Astrocyte of the cerebellum (primary cell): Measurements from ENCODE around the gene ZNG1C.
"Not testable (repeated sequence)": the region's sequence is repeated elsewhere in the genome, so short reads cannot be mapped to it uniquely, and the experiment has no call there.

ENCODE experiments used
- DNase-seq: peaks from one replicate; pipeline ENCODE4 v3.0.0-alpha.2; 2011; ENCODE audit warnings: low read depth
- H3K4me3 ChIP-seq: 2 replicates; pipeline ENCODE4 v1.5.1; 2011; ENCODE audit warnings: mild to moderate bottlenecking, low read depth, low read length, moderate library complexity
- in situ Hi-C: cut with HindIII; loops from 2 replicates; pipeline ENCODE4 v1.10.0; 2017; ENCODE audit warnings: low sequenced_read_pairs

ZNG1C gene

DNA sequence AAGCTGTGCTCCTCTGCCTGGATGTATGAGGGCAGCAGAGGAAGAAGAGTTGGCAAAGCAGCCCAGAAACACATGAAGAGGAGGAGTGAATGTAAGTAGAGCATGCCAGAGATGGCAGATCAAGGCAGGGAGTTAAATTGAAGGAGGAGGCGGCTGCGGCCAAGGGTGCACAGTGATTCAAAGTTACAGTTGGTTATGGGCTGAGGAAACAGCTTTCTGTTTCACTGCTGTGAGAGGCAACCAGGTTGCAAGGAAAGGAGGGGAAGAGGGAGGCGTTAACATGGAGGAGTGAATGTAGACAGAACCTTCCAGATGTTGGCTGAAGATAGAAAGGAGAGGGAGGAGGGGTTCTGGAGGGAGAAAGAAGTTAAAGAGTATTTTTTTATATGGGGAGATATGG is 94.2 kb downstream of the ZNG1C start:
- H3K4me3 ChIP-seq, in situ Hi-C loops, DNase-seq: not testable (repeated sequence)

GRCh38 chr9:68336639-68337339 is 95.0 kb downstream of the ZNG1C start:
- DNase-seq, H3K4me3 ChIP-seq, in situ Hi-C loops: not testable (repeated sequence)

DNA sequence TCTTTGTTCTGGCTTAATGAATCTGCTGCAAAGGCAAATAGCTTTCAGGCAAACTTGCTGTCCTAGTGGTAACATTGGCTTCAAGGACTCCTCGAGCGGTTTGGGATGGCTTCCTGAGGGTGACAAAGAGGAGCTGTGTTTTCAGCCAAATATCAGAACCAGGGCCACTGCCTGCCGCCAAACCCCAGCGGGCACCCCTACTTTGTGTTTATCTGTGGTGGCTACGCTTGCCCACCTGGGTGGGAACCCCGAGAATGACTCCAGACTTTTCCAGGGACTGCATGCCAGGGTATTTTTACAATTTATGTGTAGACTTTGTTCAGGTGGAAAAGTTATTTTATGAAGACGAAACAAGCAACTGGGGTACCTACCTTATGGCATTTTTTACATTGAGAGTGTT is 96.2 kb downstream of the ZNG1C start:
- DNase-seq, in situ Hi-C loops, H3K4me3 ChIP-seq: not testable (repeated sequence)

DNA sequence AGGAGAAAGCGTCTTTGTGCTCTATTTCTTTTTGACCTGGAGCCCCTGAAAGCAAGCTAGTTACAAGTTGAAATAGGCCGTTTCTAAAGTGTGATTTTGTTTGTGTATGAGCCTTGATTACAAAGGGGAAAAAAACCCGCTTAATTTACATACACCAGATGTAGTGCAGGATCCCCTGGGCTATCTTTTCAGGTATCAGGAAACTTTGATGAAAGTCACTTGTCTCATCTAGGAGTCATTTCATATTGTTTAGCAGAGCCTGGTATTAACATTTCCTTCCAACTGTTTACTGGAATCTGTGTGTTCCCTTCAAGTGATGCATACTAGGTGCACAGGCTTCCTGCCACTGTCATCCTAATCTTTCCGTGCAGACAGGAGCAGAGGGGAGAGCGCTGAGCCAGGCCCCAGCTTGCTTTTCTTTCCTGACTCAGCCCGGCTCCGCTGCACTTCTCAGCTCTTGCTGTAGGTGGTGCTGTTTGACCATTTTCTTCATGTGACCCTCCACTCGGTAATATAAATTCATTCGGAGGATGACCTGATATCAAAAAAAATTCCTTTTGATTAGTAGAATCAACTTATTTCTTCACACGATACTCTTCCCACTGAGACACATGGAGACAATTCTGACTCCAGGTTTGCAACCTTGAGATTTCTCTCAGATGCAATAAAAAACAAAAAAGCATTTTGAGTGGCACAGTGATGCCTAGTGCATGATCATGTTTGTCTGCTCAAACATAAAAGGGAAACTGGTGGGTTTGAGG is 100.7 kb downstream of the ZNG1C start:
- H3K4me3 ChIP-seq, in situ Hi-C loops, DNase-seq: not testable (repeated sequence)

- H3K4me3 ChIP-seq, in situ Hi-C loops: not testable (repeated sequence)
Observed at GRCh38 chr9:68343242-68343641, 101.5 kb downstream of the ZNG1C start.

DNA sequence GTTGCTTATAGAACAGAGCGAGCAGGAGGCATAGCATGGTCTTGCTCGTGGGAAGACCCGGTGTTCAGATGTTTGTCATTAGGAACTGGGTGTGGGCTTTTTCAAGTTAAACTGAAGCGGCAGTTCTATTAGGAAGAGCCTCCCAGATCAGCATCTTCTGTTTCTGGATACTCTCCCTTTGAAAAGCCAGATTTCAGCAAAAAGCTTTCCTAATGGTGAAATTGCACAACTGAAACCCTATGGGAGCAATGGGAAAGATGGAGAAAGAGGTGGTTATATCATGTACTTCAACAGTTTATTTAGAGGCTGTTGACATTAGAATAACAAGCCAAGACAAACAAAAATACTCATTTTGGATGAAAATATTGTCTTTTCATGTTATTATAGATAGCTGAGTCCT is 102.2 kb downstream of the ZNG1C start:
- H3K4me3 ChIP-seq, in situ Hi-C loops: not testable (repeated sequence)

More at GRCh38 chr9:68343242-68343641, 101.5 kb downstream of the ZNG1C start:
- DNase-seq, result not testable (repeated sequence)

More for the DNA sequence above, 102.2 kb downstream of the ZNG1C start:
- not testable (repeated sequence) for DNase-seq
